SJSA1 (cell line): ENCODE measurements around the gene NLN. TPM values are rescaled to one million over a fixed set of nuclear protein-coding genes. Genes with fewer than 3 reads are reported as not detected.
"Not testable (repeated sequence)": the region's sequence is repeated elsewhere in the genome, so short reads cannot be mapped to it uniquely, and the experiment has no call there.

Experiments
- DNase-seq, 2 experiments: peaks; one replicate each; pipeline ENCODE4 v3.0.0-alpha.2; 2015 to 2020; ENCODE audit warnings: low spot score in 2 of 2, low read depth in 1 of 2
- H3K27ac ChIP-seq: fragments of 250-450 bp; sonication (Bioruptor Pico); 2 replicates; pipeline ENCODE4 v1.5.1; 2020; ENCODE audit warnings: mild to moderate bottlenecking, moderate library complexity
- H3K27me3 ChIP-seq: fragments of 250-450 bp; sonication (Bioruptor Pico); replicated peaks from 2 replicates; pipeline ENCODE4 v1.5.1; 2020; ENCODE audit warnings: mild to moderate bottlenecking, moderate library complexity
- H3K36me3 ChIP-seq: fragments of 250-450 bp; sonication (Bioruptor Pico); 2 replicates; pipeline ENCODE4 v1.5.1; 2020; ENCODE audit warnings: mild to moderate bottlenecking
- H3K4me1 ChIP-seq: fragments of 250-450 bp; sonication (Bioruptor Pico); replicated peaks from 2 replicates; pipeline ENCODE4 v1.6.1; 2021; ENCODE audit warnings: mild to moderate bottlenecking
- H3K4me3 ChIP-seq: fragments of 250-450 bp; sonication (Bioruptor Pico); 2 replicates; pipeline ENCODE4 v1.5.1; 2020; ENCODE audit warnings: mild to moderate bottlenecking
- H3K9me3 ChIP-seq: fragments of 250-450 bp; sonication (Bioruptor Pico); replicated peaks from 2 replicates; pipeline ENCODE4 v1.5.1; 2020; ENCODE audit warnings: mild to moderate bottlenecking
- total RNA-seq: library from RNA; depleted of rRNA; stranded (reverse); fragments of >200 nt; shearing (Covaris generic); gene quantifications from 2 replicates; pipeline ENCODE4 v1.2.3, GENCODE V29; 2014

The NLN gene
- total RNA-seq, 1 experiment from 2014 or later, result 32.4 TPM

- Histone ChIP-seq H3K27ac (no peak overlapping the region), H3K4me3 (no peak overlapping the region), H3K27me3 (no peaks in the 10 kb centered on the region), H3K36me3 (no peaks in the 10 kb centered on the region), H3K4me1 (peaks cover 16% of the 10 kb centered on the region), H3K9me3 (no peaks in the 10 kb centered on the region)
- DNase-seq, result no peak
Observed at GRCh38 chr5:65828022-65828896, 106.3 kb downstream of the NLN start.

GRCh38 chr5:65830856-65831255 is 108.9 kb downstream of the NLN start:
- H3K4me1 ChIP-seq, result peaks cover 28% of the 10 kb centered on the region
- H3K4me3 ChIP-seq, result no peak overlapping the region
- H3K36me3 ChIP-seq, result no peaks in the 10 kb centered on the region
- DNase-seq, result no peak
- H3K27me3 ChIP-seq, result no peaks in the 10 kb centered on the region
- H3K27ac ChIP-seq, result no peak overlapping the region
- H3K9me3 ChIP-seq, result no peaks in the 10 kb centered on the region

- no peak overlapping the region for H3K27ac ChIP-seq
- no peak overlapping the region for H3K4me3 ChIP-seq
- no peaks in the 10 kb centered on the region for H3K9me3 ChIP-seq
- H3K36me3 ChIP-seq, result no peaks in the 10 kb centered on the region
- DNase-seq, result no peak
- no peaks in the 10 kb centered on the region for H3K27me3 ChIP-seq
- peaks cover 28% of the 10 kb centered on the region for H3K4me1 ChIP-seq
Observed at GRCh38 chr5:65831276-65831675, 109.3 kb downstream of the NLN start.

GRCh38 chr5:65832152-65832551 is 110.1 kb downstream of the NLN start:
- H3K27me3 ChIP-seq, result no peaks in the 10 kb centered on the region
- no peak for DNase-seq
- H3K4me3 ChIP-seq, result no peak overlapping the region
- H3K36me3 ChIP-seq, result no peaks in the 10 kb centered on the region
- peaks cover 34% of the 10 kb centered on the region for H3K4me1 ChIP-seq
- no peak overlapping the region for H3K27ac ChIP-seq
- no peaks in the 10 kb centered on the region for H3K9me3 ChIP-seq

GRCh38 chr5:65832603-65833228 is 110.7 kb downstream of the NLN start:
- no peaks in the 10 kb centered on the region for H3K36me3 ChIP-seq
- no peak for DNase-seq

GRCh38 chr5:65833780-65834179 is 111.8 kb downstream of the NLN start:
- no peak overlapping the region for H3K27ac ChIP-seq
- peaks cover 35% of the 10 kb centered on the region for H3K4me1 ChIP-seq
- H3K36me3 ChIP-seq, result no peaks in the 10 kb centered on the region
- DNase-seq, result no peak
- no peaks in the 10 kb centered on the region for H3K27me3 ChIP-seq
- no peak overlapping the region for H3K4me3 ChIP-seq
- no peaks in the 10 kb centered on the region for H3K9me3 ChIP-seq

More at GRCh38 chr5:65832603-65833228, 110.7 kb downstream of the NLN start:
- Histone ChIP-seq H3K27me3 (no peaks in the 10 kb centered on the region), H3K9me3 (no peaks in the 10 kb centered on the region), H3K4me3 (no peak overlapping the region), H3K4me1 (peaks cover 40% of the 10 kb centered on the region), H3K27ac (no peak overlapping the region)

GRCh38 chr5:65834306-65834705 is 112.3 kb downstream of the NLN start:
- DNase-seq, result no peak
- peaks cover 35% of the 10 kb centered on the region for H3K4me1 ChIP-seq
- no peaks in the 10 kb centered on the region for H3K9me3 ChIP-seq
- H3K4me3 ChIP-seq, result no peak overlapping the region
- H3K36me3 ChIP-seq, result no peaks in the 10 kb centered on the region
- no peak overlapping the region for H3K27ac ChIP-seq
- no peaks in the 10 kb centered on the region for H3K27me3 ChIP-seq

- H3K27me3 ChIP-seq, result no peaks in the 10 kb centered on the region
- no peak overlapping the region for H3K27ac ChIP-seq
- no peak overlapping the region for H3K4me3 ChIP-seq
- no peak for DNase-seq
- no peaks in the 10 kb centered on the region for H3K9me3 ChIP-seq
- H3K4me1 ChIP-seq, result peaks cover 35% of the 10 kb centered on the region
- no peaks in the 10 kb centered on the region for H3K36me3 ChIP-seq
Observed at GRCh38 chr5:65835191-65835590, 113.2 kb downstream of the NLN start.

- peaks cover 29% of the 10 kb centered on the region for H3K4me1 ChIP-seq
- H3K9me3 ChIP-seq, result no peaks in the 10 kb centered on the region
- no peaks in the 10 kb centered on the region for H3K27me3 ChIP-seq
- H3K27ac ChIP-seq, result no peak overlapping the region
- no peak overlapping the region for H3K4me3 ChIP-seq
- DNase-seq, result no peak
- H3K36me3 ChIP-seq, result no peaks in the 10 kb centered on the region
Observed at GRCh38 chr5:65837139-65837538, 115.1 kb downstream of the NLN start.

GRCh38 chr5:65839170-65839569 is 117.2 kb downstream of the NLN start:
- not testable (repeated sequence) for H3K27ac ChIP-seq, H3K36me3 ChIP-seq, H3K4me3 ChIP-seq, H3K9me3 ChIP-seq, DNase-seq, H3K27me3 ChIP-seq
- H3K4me1 ChIP-seq, result peaks cover 23% of the 10 kb centered on the region

- no peaks in the 10 kb centered on the region for H3K9me3 ChIP-seq
- DNase-seq, result no peak
- H3K36me3 ChIP-seq, result no peaks in the 10 kb centered on the region
- H3K4me1 ChIP-seq, result peaks cover 15% of the 10 kb centered on the region
- H3K27me3 ChIP-seq, result no peaks in the 10 kb centered on the region
- no peak overlapping the region for H3K4me3 ChIP-seq
- H3K27ac ChIP-seq, result no peak overlapping the region
Observed at GRCh38 chr5:65840071-65840470, 118.1 kb downstream of the NLN start.

- DNase-seq, result not testable (repeated sequence)
Observed at GRCh38 chr5:65844763-65845162, 122.8 kb downstream of the NLN start.

GRCh38 chr5:65846101-65846500 is 124.1 kb downstream of the NLN start:
- H3K9me3 ChIP-seq, result no peaks in the 10 kb centered on the region
- no peak overlapping the region for H3K27ac ChIP-seq
- H3K27me3 ChIP-seq, result no peaks in the 10 kb centered on the region
- no peak for DNase-seq
- no peak overlapping the region for H3K4me3 ChIP-seq
- no peaks in the 10 kb centered on the region for H3K36me3 ChIP-seq
- H3K4me1 ChIP-seq, result no peaks in the 10 kb centered on the region

More at GRCh38 chr5:65844763-65845162, 122.8 kb downstream of the NLN start:
- not testable (repeated sequence) for H3K4me3 ChIP-seq, H3K27ac ChIP-seq, H3K36me3 ChIP-seq, H3K9me3 ChIP-seq, H3K27me3 ChIP-seq, H3K4me1 ChIP-seq

- H3K4me3 ChIP-seq, H3K9me3 ChIP-seq: not testable (repeated sequence)
Observed at GRCh38 chr5:65847019-65847418, 125.0 kb downstream of the NLN start.

More at GRCh38 chr5:65847019-65847418, 125.0 kb downstream of the NLN start:
- H3K27ac ChIP-seq, H3K4me1 ChIP-seq, DNase-seq, H3K27me3 ChIP-seq, H3K36me3 ChIP-seq: not testable (repeated sequence)
